Left lung (tissue), 14 donors: ENCODE measurements around the gene RNF146. TPM values are rescaled to one million over a fixed set of nuclear protein-coding genes. Genes with fewer than 3 reads are reported as not detected.

Experiments used
- ATAC-seq: fragments of 200-7000 bp; cut with Tn5 transposase; one replicate; pipeline ENCODE4 v1.9.1; 2020; ENCODE audit warnings: moderate library complexity
- DNase-seq, 4 donors: peaks; one replicate each; pipeline ENCODE4 v3.0.0-alpha.2; 2013 to 2020
- H3K27ac ChIP-seq, 2 donors: fragments of 200-600 bp; sonication (generic) in 1 of 2; one replicate each; pipeline versions ENCODE4 v1.5.0 to v1.8.0; 2020 to 2021
- H3K27me3 ChIP-seq, 2 donors: fragments of 200-600 bp; sonication (generic) in 1 of 2; one replicate each; pipeline versions ENCODE4 v1.5.0 to v1.8.0; 2020 to 2021
- H3K36me3 ChIP-seq, 2 donors: fragments of 200-600 bp; sonication (generic) in 1 of 2; one replicate each; pipeline versions ENCODE4 v1.5.0 to v1.8.0; 2020 to 2021
- H3K4me1 ChIP-seq, 2 donors: fragments of 200-600 bp; one replicate each; pipeline ENCODE4 v1.8.0; 2021
- H3K4me3 ChIP-seq, 2 donors: fragments of 200-600 bp; sonication (generic) in 1 of 2; one replicate each; pipeline versions ENCODE4 v1.5.0 to v1.8.0; 2020 to 2021; ENCODE audit warnings: mild to moderate bottlenecking in 1 of 2
- H3K9me3 ChIP-seq, 2 donors: fragments of 200-600 bp; sonication (generic) in 1 of 2; one replicate each; pipeline versions ENCODE4 v1.5.0 to v1.8.0; 2020 to 2021
- intact Hi-C, 2 donors: fragments of 100-400 bp; cut with DNase I; formaldehyde crosslinking; loops; one replicate each; pipeline versions ENCODE4 v1.11.2 to v1.14.2; 2022
- long read RNA-seq, 12 donors: library from polyadenylated mRNA in 2 of 12; unstranded in 2 of 12; transcript quantifications; one replicate each; pipeline ENCODE4 v2.0.0 and lab custom pipeline, GENCODE V29; 2019 to 2026
- polyA plus RNA-seq, 6 donors: library from polyadenylated mRNA; unstranded; fragments of 120-200 nt; gene quantifications; one replicate each; pipeline ENCODE4 v1.2.1, GENCODE V29; 2013; ENCODE audit not compliant: insufficient read length in 6 of 6
- total RNA-seq, 2 donors: library from RNA; stranded (reverse); fragmentation: NEBNext Ultra II Directional; extraction: Animal tissue kit (Norgen Biotek cat#: 25700); gene quantifications; one replicate each; pipeline ENCODE4 v1.2.1, GENCODE V29; 2021
- TF ChIP-seq, protein P1 (sequence below), 2 donors: fragments of 200-600 bp; sonication (generic) in 1 of 2; IDR thresholded peaks; one replicate each; pipeline versions ENCODE4 v1.5.0 to v1.8.0; 2021; ENCODE audit warnings: antibody characterized with exemption in 2 of 2
- donor health status: DM: no; HTN: yes; CAD: no.
- donor health status: DM: no; HTN: no; CAD: no.

RNF146 gene, protein sequence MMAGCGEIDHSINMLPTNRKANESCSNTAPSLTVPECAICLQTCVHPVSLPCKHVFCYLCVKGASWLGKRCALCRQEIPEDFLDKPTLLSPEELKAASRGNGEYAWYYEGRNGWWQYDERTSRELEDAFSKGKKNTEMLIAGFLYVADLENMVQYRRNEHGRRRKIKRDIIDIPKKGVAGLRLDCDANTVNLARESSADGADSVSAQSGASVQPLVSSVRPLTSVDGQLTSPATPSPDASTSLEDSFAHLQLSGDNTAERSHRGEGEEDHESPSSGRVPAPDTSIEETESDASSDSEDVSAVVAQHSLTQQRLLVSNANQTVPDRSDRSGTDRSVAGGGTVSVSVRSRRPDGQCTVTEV
- total RNA-seq (10 to 100 TPM; 46.4 to 46.8 TPM), polyA plus RNA-seq (100 to 1,000 TPM; 104 to 129 (median 108) TPM)
- long read RNA-seq, donor 1, transcript RNF146-213 (3 exons, 2,070 nt) = major isoform, 16 of 46 reads
- long read RNA-seq, donor 1, transcript RNF146-203 (3 exons, 2,369 nt) = minor isoform, 7 of 46 reads
- long read RNA-seq, donor 1, partial matches to known transcripts = 15 of 46 reads
- long read RNA-seq, donor 1, other reads (novel, unspliced or antisense) = 0 of 46 reads
- long read RNA-seq, donor 2, transcript RNF146-213 (3 exons, 2,070 nt) = minor isoform, 6 of 45 reads
- long read RNA-seq, donor 2, transcript RNF146-203 (3 exons, 2,369 nt) = major isoform, 9 of 45 reads
- long read RNA-seq, donor 2, transcript RNF146-204 (4 exons, 884 nt) = minor isoform, 6 of 45 reads
- long read RNA-seq, donor 2, transcript RNF146-208 (2 exons, 593 nt) = minor isoform, 7 of 45 reads
- long read RNA-seq, donor 2, partial matches to known transcripts = 11 of 45 reads
- long read RNA-seq, donor 2, other reads (novel, unspliced or antisense) = 0 of 45 reads
- long read RNA-seq, donor 3, transcript RNF146-203 (3 exons, 2,369 nt) = major isoform, 5 of 49 reads
- long read RNA-seq, donor 3, partial matches to known transcripts = 13 of 49 reads
- long read RNA-seq, donor 3, other reads (novel, unspliced or antisense) = 20 of 49 reads
- long read RNA-seq, donor 4, partial matches to known transcripts = 0 of 3 reads
- long read RNA-seq, donor 4, other reads (novel, unspliced or antisense) = 1 of 3 reads
- long read RNA-seq, donor 5, partial matches to known transcripts = 21 of 53 reads
- long read RNA-seq, donor 5, other reads (novel, unspliced or antisense) = 17 of 53 reads
- long read RNA-seq, donor 6, transcript RNF146-203 (3 exons, 2,369 nt) = major isoform, 6 of 16 reads
- long read RNA-seq, donor 6, partial matches to known transcripts = 0 of 16 reads
- long read RNA-seq, donor 6, other reads (novel, unspliced or antisense) = 0 of 16 reads
- long read RNA-seq, donor 7, transcript RNF146-203 (3 exons, 2,369 nt) = minor isoform, 8 of 39 reads
- long read RNA-seq, donor 7, transcript RNF146-213 (3 exons, 2,070 nt) = major isoform, 10 of 39 reads
- long read RNA-seq, donor 7, partial matches to known transcripts = 5 of 39 reads
- long read RNA-seq, donor 7, other reads (novel, unspliced or antisense) = 12 of 39 reads
- long read RNA-seq, donor 8, transcript RNF146-213 (3 exons, 2,070 nt) = major isoform, 7 of 64 reads
- long read RNA-seq, donor 8, partial matches to known transcripts = 50 of 64 reads
- long read RNA-seq, donor 8, other reads (novel, unspliced or antisense) = 0 of 64 reads
- long read RNA-seq, donor 9 = 0 reads
- long read RNA-seq, donor 10, partial matches to known transcripts = 1 of 1 reads
- long read RNA-seq, donor 10, other reads (novel, unspliced or antisense) = 0 of 1 reads
- long read RNA-seq, donor 11, transcript RNF146-202 (4 exons, 2,267 nt) = major isoform, 7 of 27 reads
- long read RNA-seq, donor 11, transcript RNF146-204 (4 exons, 884 nt) = major isoform, 7 of 27 reads
- long read RNA-seq, donor 11, transcript RNF146-203 (3 exons, 2,369 nt) = major isoform, 7 of 27 reads
- long read RNA-seq, donor 11, partial matches to known transcripts = 0 of 27 reads
- long read RNA-seq, donor 11, other reads (novel, unspliced or antisense) = 0 of 27 reads
- long read RNA-seq, donor 12, transcript RNF146-208 (2 exons, 593 nt) = major isoform, 6 of 26 reads
- long read RNA-seq, donor 12, transcript RNF146-213 (3 exons, 2,070 nt) = minor isoform, 5 of 26 reads
- long read RNA-seq, donor 12, partial matches to known transcripts = 10 of 26 reads
- long read RNA-seq, donor 12, other reads (novel, unspliced or antisense) = 0 of 26 reads

DNA sequence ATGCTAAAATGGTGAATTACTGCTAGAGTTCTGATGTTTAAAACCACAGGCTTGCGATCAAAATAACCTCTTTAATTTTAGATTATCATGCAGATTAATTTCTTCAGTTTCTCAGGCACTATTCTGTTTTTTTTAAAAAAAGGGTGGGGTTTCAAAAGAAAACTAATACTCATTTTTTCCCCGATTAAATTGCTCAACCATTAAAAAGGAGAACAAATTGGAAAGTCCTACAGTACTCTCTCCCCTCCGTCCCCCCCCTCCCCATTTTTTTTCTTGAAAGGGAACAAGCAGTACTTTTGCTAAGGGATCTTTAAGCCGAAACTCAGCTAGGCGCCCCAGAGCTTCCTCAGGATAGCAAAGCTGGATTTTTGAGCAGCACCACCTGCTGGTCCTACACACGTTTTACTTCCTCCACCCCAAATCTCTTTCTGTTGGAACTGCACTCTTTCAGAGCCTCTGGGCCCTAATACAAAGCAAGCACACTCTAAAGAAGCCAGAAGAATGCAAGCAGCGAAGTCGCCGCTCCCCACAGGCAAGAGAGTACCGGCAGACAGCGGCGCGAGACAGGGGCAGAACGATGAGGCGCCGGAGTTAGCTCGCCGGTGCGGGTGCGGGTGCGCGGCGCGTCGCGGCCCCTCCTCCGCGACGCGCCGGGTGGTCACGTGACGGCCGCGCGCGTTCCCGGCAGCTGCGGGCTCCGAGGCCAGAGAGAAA, at the start of gene RNF146:
RNF146 (plus strand) TSS at position 687 of the 714 bp plus-strand sequence. CDS start 13,475 bp downstream, outside the sequence.
- TF ChIP-seq, protein P1, sequence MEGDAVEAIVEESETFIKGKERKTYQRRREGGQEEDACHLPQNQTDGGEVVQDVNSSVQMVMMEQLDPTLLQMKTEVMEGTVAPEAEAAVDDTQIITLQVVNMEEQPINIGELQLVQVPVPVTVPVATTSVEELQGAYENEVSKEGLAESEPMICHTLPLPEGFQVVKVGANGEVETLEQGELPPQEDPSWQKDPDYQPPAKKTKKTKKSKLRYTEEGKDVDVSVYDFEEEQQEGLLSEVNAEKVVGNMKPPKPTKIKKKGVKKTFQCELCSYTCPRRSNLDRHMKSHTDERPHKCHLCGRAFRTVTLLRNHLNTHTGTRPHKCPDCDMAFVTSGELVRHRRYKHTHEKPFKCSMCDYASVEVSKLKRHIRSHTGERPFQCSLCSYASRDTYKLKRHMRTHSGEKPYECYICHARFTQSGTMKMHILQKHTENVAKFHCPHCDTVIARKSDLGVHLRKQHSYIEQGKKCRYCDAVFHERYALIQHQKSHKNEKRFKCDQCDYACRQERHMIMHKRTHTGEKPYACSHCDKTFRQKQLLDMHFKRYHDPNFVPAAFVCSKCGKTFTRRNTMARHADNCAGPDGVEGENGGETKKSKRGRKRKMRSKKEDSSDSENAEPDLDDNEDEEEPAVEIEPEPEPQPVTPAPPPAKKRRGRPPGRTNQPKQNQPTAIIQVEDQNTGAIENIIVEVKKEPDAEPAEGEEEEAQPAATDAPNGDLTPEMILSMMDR (IDR thresholded peaks at IDR 0.05) = peak; percentile 53 to 63
- intact Hi-C loops = no loop called here

DNA sequence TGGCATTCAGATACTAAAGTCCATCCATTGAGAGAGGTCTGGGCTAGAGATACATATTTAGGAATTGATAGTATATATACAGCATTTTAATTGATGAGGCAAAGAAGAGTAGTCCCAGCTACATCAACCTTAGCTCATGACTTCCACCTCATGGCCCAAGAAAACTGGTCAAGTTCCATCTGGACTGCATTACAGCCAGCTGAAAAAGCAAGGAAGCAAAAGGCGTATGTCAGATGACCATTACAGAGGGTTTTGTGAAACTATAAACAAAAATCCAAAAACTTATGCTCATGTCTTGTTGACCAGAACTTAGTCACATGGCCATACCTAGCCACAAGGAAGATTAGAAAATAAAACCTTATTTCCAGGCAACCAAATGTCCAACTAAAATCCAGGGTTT, 46.8 kb upstream of the RNF146 start:
- Histone ChIP-seq H3K4me1 (no peaks in the 10 kb centered on the region), H3K27ac (no peak overlapping the region), H3K27me3 (no peaks in the 10 kb centered on the region), H3K4me3 (no peak overlapping the region), H3K9me3 (no peaks in the 10 kb centered on the region), H3K36me3 (no peaks in the 10 kb centered on the region)
- intact Hi-C loops = no loop called here
- TF ChIP-seq, protein P1 (IDR thresholded peaks at IDR 0.05) = no peak
- DNase-seq (no peak), ATAC-seq (no peak)

More for the DNA sequence above, at the start of gene RNF146:
- no peaks in the 10 kb centered on the region for H3K27me3 ChIP-seq
- DNase-seq (peak; percentile 86 to 95 (median 92)), ATAC-seq (peak; percentile 92)
- H3K4me3 ChIP-seq = peak within 1 kb of the TSS; percentile 70 to 82
- no peaks in the 10 kb centered on the region for H3K9me3 ChIP-seq
- H3K4me1 ChIP-seq = peaks cover 3 to 34% of the 10 kb centered on the region in 2 donors
- peak within 1 kb of the TSS; percentile 99 to 100 for H3K27ac ChIP-seq
- no peaks in the 10 kb centered on the region for H3K36me3 ChIP-seq

DNA sequence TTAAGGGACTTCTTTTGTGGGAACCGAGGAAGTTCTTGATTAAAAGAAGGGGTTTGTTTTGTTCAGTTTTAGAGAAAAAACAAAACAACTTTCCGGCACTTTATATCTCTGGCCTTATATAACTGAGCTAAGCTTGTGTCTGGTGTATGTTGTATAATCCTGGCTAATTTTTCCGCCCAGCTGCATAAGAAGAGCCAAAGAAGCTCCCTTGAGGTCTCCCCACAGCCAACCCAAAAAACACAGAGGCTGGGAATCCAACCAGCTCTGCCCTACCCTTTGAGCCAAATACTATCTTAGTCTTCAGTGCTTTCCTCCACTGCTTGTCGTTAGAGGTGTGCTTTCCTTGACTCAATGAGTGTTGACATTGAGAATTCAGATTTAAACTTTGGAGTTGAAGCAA, 45.5 kb upstream of the RNF146 start:
- Histone ChIP-seq H3K4me3 (no peak overlapping the region), H3K9me3 (no peaks in the 10 kb centered on the region), H3K27me3 (no peaks in the 10 kb centered on the region), H3K27ac (no peak overlapping the region), H3K36me3 (no peaks in the 10 kb centered on the region), H3K4me1 (no peaks in the 10 kb centered on the region)
- ATAC-seq (no peak), DNase-seq (no peak)
- TF ChIP-seq, protein P1 (IDR thresholded peaks at IDR 0.05) = no peak
- intact Hi-C loops = no loop called here
